Cortex of kidney (tissue), 1 donor: ENCODE results near the gene DCAF6.
"Not testable (repeated sequence)": the region's sequence is repeated elsewhere in the genome, so short reads cannot be mapped to it uniquely, and the experiment has no call there.

Source experiments
- DNase-seq: peaks from one replicate; lab custom pipeline; 2025; lab: John Stamatoyannopoulos, UW

DCAF6 gene, protein sequence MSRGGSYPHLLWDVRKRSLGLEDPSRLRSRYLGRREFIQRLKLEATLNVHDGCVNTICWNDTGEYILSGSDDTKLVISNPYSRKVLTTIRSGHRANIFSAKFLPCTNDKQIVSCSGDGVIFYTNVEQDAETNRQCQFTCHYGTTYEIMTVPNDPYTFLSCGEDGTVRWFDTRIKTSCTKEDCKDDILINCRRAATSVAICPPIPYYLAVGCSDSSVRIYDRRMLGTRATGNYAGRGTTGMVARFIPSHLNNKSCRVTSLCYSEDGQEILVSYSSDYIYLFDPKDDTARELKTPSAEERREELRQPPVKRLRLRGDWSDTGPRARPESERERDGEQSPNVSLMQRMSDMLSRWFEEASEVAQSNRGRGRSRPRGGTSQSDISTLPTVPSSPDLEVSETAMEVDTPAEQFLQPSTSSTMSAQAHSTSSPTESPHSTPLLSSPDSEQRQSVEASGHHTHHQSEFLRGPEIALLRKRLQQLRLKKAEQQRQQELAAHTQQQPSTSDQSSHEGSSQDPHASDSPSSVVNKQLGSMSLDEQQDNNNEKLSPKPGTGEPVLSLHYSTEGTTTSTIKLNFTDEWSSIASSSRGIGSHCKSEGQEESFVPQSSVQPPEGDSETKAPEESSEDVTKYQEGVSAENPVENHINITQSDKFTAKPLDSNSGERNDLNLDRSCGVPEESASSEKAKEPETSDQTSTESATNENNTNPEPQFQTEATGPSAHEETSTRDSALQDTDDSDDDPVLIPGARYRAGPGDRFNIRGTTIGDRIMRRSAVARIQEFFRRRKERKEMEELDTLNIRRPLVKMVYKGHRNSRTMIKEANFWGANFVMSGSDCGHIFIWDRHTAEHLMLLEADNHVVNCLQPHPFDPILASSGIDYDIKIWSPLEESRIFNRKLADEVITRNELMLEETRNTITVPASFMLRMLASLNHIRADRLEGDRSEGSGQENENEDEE

DNA sequence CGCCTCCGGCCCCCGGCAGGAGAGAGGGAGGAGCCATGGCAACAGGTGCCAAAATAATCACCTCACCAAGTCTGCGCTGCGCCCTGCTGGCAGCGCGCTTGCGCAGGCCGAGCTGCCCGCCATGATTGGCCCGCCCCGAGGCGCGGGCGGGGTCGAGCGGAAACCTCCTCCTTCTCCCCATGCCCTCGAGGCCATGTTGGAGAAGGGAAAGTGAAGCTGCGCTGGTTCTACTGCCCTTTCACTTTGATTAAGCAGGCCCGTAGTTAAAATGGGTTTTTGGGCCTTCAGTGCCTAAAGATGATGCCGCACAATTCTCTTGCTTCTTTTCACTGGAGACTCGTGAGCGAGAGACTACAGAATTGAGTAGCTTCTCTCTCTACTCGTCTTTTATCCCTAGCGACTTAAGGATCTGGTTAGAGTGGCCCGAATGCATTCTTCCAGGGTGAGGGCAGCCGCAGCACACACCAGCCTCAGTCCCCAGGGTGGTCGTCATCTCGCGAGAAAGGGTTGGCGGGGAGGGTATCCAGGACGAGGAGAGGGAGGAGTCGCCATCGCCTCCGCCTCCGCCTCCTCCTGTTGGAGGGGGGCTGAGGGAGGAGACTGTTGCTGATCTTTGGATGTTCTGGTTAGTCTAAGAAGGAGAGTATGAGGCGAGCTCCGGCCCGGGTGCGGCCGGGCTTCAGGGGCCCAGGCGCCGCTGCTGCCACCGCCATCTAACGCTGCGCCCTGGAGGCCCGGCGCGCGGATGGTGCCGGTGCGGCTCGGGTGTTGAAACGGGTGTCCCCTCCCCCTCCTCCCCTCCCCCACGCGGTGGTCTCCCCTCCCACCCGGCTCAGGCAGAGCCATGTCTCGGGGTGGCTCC lies at the start of gene DCAF6:
Gene DCAF6 (plus strand): TSS at position 616 of the 862 bp plus-strand sequence. CDS start 229 bp downstream, at position 845.
- peak; percentile 94 for DNase-seq

DNA sequence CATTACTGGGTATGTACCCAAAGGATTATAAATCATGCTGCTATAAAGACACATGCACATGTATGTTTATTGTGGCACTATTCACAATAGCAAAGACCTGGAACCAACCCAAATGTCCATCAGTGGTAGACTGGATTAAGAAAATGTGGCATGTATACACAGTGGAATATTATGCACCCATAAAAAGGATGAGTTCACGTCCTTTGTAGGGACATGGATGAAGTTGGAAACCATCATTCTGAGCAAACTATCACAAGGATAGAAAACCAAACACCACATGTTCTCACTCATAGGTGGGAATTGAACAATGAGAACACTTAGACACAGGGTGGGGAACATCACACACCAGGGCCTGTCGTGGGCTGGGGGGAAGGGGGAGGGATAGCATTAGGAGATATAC lies 49.3 kb upstream of the DCAF6 start:
- not testable (repeated sequence) for DNase-seq

DNA sequence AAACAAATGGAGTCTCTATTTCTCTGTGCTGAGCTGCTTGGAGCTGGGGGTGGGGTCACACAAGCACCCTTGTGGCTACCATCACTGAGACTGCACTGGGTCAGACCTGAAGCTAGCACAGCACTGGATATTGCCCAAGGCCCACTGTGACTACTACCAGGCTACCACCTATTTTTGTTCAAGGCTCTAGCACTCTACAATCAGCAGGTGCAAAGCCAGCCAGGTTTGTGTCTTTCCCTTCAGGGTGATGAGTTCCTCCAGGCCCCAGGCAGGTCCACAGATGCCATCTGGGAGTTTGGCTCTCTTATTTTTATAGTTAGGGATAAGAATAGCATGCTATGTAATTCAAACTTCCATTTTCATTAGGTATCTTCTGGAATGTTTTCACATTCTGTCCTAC lies 46.1 kb upstream of the DCAF6 start:
- DNase-seq: no peak

DNA sequence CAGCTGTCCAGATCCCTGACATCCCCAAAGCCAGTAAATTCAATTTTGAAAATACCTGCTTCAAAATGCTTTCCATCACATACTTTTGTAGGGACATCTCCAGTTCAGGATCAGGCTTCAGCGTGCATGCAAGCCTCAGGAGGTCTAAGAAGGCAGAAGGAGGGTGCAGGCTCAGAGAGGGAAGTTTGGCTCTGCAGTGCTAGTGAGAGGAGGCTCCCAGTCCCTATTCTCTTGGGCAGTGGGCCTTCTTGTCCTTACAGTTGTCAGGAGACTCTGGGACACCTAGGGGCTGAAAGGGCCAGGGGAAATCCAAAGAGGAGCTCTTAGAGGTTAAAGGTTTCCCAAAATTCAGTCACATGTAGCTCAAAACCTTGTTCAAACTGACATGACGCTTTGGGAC lies 42.7 kb upstream of the DCAF6 start:
- no peak for DNase-seq

DNA sequence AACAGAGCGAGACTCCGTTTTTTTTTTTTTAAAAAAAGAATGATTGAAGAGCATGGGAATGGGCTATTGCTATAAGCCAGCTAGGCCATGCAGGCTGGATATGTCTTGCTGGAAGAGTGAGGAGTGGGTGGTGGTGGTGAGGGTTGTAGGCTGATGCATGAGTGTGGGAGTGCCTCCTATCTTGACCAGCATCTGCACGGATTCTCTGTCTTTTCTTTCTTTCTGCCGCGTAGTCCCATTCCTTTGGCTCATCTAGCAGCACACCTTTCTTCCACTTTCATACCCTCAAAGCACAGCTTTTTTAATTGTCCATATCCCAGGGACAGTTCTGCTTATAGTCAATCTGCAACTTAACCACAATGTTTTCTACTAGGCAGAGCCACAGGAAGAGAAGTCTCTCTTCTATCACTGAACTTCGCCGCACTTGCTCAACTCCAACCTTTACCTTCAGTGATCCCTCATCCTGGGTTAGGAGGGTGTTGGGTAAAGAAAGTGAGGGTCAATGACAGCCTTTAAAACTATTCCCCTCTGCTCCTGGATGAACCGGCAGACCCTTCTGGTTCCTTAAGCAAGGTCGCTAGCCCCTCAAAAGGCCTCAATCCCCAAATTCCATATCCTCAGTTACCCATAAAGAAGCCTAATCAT lies 37.8 kb upstream of the DCAF6 start:
- DNase-seq: no peak

DNA sequence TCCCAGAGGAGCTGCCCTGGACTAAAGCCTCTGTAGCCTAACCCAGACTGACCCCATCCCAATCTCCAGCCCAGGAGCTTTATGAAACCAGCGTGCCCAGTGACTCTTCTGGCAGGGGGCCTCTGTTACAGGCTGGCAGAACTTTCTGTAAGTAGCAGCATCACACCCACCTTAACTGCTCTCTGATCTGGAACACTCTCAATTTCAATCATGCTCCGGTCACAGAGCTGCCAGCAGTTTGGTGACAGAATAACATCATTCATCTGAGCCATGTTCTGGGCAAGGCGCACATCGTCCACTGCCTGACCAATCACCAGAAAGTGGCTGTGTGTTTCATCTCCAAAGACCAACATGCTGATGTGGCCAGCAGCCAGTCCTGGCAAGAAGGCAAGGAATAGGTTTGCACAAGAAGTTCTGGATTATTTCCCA lies 37.2 kb upstream of the DCAF6 start:
- no peak for DNase-seq

DNA sequence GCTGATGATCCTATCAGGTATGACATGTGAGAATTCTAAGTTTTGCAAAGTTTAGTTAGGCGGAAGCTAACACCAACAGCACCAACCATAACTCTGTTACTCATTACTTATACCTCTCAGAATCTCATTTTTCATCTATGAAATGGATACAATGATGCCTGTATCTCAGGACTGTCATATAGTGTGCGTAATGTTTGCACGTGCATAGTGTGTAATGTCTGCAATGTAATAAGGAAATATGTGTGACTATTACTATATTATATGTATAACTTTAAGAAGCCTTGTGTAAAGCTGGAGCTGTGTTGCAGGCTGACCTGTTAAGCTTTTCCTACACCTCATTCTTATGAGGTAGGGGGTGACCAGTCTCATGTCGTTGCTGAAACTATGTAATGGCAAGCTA lies 35.6 kb upstream of the DCAF6 start:
- DNase-seq: no peak

DNA sequence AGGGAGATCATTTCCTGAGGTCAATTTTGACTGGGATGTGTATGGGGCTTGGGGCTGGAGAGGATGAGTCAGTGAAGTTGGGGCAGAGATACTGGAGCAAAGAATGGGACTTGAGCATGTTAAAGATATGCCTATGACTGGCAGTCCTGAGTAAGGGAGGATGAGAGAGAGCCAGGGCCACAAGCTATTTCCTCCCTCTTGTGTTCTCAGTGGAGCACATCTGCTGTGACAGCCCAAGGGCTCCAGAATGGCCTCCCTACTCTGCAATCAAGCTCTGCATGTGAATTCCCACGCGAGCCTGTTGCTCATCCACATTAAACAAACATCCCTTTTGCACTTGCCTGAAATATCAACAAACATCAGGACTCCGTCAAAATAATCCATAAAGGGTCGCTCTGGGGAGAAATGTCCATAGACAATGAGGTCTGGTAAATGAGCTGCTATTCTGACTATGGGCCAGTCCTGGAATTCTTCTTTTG lies 31.8 kb upstream of the DCAF6 start:
- no peak for DNase-seq

DNA sequence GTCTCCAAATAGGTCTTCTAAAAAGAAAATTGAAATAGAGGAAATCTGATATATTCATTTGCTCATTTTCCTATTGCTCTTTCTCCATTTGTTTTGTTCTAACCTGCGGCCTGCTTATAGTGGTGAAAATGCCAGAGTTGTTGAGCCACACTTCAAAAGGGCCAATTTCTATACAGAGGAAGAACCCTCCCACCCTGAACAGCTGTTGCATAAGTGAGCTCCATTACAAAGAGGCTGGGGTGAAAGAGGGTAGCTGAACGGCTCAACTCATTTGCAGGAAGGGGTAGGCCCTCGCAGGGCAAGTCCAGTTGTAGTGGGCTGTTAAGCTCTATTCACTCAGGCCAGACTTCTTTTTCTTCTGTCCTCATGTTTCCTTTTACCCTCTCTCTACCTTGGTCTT lies 31.3 kb upstream of the DCAF6 start:
- no peak for DNase-seq

DNA sequence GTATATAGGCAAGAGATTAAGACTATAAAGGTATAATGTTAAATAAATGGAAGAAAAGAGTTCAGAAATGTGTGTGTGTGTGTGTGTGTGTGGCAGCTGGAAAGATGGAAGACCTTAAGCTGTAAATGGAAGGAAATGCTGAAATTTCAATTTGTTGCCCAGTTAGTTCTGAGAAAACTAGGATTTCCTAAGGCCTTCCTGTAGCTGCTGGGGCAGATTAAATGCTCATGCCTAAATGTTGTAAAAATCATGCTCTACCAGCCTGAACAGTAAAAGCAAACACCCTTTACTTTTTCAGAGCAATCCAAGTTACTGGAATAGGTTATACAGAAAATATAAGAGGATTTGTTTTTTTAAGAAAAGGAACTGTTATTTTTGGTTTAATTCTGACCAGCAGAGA lies 30.8 kb upstream of the DCAF6 start:
- no peak for DNase-seq

DNA sequence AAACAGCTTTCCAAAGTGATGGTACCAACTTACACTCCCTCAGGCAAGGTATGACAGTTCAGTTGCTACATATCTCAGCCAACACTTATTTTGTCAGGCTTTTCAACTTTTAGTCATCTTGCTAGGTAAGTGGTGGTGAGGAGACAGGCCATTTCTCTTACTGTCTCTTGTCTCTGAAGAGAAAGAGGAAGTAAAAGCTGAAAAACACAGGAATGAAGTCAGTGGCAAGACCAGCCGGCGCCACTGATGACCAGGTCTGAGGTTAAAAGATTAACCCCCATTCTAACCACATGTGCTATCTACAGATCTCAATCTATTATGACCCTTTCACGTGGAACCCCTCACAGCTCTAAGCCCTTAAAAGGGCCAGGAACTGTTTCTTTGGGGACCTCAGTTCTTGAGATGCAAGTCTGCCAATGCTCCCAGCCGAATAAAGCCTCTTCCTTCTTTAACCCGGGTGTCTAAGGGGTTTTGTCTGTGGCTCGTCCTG lies 26.7 kb upstream of the DCAF6 start:
- DNase-seq: no peak

DNA sequence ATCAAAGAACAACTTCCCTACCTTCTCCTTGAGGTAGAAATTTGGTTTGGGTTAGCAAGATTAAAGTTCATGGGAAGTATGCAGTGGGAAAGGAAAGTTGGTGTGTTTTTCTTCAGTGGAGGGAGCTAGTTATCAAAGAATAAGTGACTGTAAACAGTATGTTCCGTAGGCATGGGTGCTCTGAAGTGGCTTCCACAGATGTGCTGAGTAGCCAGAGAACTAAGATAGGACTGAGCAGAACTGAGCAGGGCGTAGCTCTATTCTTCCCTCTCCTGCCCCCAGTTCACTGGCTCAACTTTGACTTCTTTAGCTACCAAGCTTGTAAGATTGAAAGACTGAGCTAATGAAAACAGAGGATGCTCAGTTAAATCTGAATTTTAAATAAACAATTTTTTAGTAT lies 26.0 kb upstream of the DCAF6 start:
- no peak for DNase-seq

DNA sequence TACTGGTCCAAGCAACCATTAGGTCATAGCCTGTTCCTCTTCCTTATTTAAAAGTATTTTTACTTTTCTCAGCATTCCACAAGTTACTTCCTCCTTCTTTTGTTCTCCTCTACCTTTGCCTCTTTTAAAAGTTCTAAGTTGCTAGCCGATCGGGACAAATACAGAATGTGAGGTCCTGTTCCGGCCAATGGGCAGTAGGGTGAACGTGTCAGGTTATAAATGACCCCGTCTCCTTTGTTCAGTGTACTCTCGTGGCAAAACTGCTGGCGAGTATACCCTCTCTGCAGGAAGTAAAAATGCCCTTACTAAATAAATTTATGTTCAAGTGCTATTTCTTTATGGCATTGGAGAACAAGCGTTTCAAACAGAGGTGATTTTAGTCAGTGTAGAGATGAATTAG lies 25.1 kb upstream of the DCAF6 start:
- DNase-seq: no peak

DNA sequence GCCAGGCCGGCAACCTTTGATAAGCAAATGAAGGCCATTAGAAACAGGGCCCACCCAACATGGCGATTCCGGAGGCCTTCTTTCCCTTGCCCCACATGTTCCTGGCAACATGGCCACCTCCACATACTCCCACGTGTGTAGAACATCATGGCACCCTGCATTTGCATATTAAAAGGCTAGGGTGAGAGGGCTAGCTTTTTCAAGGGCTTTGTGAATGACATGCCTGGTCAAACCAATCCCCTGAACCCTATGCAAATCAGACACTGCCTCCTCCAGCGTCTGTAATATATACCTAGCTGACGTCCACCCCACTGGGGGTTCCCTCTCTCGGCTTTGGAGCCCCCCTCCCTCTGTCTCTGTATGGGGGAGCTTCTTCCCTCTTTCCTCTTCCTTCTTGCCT lies 24.2 kb upstream of the DCAF6 start:
- no peak for DNase-seq

DNA sequence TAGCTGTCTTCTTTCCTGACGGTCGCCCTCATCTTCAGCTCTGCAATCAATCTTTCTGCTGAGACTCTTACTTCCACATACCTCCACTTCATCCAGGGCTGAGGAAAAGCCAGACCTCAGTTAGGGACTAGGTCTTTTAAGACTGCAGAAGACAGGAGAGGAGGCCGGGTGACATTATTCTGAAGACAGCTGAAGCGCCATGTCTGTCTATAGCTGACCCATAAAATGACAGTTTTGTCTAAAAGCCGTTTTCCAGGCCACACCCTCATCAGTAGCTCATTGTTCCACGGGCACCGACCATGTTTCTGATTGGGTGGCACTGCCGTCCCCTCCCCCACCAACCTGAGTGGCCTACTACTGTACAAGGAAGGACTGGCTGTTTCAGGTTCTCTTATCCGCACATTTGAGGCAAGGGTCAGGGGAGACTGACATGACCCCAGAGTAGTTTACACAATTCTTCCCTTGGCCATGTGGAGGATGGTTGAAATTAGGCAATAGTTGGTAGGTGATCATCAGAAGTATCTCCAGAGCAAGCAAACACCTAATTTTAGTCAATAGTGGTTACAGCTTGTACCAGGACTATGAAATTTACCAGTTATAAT lies 22.5 kb upstream of the DCAF6 start, which contains the start of gene ADCY10:
Gene ADCY10 (minus strand): TSS at position 240 of the 602 bp plus-strand sequence. CDS start 8,994 bp downstream, outside the sequence.
- no peak for DNase-seq

DNA sequence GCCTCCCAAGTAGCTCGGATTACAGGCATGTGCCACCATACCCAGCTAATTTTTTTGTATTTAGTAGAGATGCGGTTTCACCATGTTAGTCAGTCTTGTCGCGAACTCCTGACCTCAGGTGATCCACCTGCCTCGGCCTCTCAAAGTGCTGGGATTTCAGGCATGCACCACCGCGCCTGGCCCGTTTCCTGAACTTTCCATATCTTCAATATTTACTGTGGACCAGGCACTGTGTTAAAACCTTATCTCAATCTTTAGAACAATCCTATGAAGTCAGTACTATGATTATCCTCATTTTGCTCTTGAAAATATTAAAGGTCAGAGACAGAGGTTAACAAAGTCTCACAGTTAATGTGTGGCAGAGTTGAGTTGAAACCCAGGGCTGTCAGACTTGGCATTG lies 20.9 kb upstream of the DCAF6 start:
- no peak for DNase-seq

DNA sequence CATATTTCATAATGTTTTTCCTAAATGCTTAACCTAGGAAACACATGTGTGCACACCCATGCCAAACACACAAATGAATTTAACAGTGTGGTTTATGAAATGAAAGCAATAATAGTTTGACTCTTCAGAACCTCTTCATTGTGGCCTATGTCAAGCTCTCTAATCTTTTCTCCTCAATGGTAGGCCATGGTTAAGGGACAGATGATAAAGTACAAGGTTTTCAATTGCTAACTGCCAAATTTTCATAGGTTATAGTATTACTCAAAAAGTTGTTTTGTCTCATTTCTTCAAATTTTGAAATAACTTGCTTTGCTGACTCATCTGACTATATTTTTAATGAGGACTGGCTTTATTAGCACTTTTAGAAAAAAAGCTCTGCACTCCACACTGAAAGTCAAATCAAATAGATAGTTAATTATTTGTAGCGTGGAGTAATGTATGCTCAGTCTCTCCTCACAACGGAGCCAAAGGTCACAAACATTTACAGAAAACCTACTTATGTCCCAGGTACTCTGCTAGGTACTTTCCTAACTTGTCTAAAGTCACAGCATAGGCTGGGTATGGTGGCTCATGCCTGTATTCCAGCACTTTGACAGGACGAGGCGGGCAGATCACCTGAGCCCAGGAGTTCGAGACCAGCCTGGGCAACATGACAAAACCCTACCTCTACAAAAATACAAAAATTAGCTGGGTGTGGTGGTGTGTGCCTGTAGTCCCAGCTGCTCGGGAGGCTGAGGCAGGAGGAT lies 19.5 kb upstream of the DCAF6 start:
- DNase-seq: no peak

DNA sequence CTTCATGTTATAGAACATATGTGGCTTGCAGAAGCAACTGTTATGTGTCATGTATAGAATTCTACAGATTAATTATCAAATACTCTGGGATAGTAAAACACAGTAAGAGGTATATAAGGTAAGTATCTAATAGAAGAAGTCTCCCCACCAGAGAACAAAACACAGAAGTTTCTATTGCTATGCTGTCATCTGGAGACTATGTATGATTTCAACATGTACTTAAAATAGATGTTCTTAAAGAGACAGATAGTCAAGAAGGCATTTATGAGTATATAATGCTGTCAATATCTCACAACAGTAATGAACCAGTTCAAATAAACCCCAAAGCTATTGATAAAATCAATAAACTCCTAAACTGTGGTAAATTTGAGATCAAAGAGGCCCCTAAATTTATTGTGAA lies 14.5 kb upstream of the DCAF6 start:
- DNase-seq: no peak

DNA sequence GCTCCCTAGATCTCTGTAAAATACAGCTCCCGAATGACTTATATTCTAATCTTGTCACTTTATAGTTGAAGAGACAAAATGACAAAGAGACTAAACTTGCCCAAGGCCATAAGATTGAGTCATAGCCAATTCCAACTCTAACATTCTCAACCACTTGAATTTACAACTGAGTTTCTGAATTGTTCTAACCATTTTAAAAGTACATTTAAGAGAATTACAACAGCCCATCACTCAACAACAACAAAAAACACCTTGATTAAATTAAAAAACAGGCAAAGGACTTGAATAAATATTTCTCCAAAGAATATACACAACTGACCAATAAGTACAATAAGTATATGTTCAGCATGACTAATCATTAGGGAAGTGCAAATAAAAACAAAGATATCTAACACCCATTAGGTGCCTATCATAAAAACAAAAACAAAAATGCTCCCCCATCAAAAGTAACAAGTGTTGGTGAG lies 13.8 kb upstream of the DCAF6 start:
- DNase-seq: no peak
